Embryonic facial prominence (tissue), 1 donor: ENCODE measurements around the gene RIMS4.
"Not testable (repeated sequence)": the region's sequence is repeated elsewhere in the genome, so short reads cannot be mapped to it uniquely, and the experiment has no call there.

Experiments used
- DNase-seq: peaks from one replicate; pipeline ENCODE4 v3.0.0-alpha.2; 2016; ENCODE audit errors: extremely low spot score

RIMS4 gene

GRCh38 chr20:44763798-44764197, 46.5 kb downstream of the RIMS4 start:
- DNase-seq, result not testable (repeated sequence)

DNA sequence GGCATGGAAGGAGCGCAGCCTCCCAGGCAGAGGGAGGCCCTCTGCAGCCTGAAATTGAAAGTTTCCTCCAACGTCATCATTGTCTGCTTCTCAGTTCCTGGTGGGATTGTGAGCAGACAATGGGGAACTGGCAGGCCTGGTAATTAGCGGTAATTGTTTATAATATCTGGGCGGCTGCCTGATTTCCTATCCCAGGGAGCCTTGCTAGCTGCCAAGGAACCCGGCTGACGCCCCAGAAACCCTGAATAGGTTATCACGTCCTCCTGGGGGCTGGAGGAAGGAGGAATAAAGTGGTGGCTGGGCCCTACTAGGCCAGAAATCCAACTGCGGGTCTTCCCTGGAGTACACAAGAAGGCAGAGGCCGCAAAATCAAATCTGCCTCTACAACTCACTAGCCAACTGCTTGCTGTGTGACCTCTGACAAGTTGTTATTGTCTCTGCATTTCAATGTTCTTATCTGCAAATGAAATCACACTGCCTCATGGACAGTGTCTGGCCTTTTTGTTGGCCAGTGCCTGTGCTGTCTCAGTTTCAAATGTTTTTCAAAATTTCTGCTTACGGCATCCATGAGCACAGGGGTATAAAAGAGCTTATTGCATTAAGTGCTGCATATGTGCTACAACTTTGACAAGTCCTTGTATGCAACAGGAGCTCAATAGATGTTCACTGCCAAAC, 47.7 kb downstream of the RIMS4 start:
- DNase-seq, result no peak

- no peak for DNase-seq
These were observed 48.9 kb downstream of the RIMS4 start for GRCh38 chr20:44761423-44761822.

DNA sequence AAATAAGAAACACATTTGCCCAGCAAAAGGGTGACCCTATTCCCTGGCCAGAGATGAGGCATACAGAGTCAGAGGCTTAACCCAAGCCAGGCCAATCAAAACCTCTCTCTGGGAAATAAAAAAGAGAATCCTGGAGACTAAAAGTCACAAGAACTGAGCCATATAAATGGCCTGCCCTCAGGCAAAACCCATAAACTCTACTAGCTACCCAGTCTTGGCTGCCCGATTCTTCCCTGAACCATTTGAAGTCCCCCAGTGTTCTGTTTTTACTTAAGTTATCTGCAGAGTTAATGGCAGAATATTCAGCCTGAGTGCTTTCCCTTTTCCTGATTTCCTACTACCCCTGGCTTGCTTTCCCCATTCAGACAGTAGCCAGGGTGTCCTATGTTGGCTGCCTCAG, 50.8 kb downstream of the RIMS4 start:
- no peak for DNase-seq

DNA sequence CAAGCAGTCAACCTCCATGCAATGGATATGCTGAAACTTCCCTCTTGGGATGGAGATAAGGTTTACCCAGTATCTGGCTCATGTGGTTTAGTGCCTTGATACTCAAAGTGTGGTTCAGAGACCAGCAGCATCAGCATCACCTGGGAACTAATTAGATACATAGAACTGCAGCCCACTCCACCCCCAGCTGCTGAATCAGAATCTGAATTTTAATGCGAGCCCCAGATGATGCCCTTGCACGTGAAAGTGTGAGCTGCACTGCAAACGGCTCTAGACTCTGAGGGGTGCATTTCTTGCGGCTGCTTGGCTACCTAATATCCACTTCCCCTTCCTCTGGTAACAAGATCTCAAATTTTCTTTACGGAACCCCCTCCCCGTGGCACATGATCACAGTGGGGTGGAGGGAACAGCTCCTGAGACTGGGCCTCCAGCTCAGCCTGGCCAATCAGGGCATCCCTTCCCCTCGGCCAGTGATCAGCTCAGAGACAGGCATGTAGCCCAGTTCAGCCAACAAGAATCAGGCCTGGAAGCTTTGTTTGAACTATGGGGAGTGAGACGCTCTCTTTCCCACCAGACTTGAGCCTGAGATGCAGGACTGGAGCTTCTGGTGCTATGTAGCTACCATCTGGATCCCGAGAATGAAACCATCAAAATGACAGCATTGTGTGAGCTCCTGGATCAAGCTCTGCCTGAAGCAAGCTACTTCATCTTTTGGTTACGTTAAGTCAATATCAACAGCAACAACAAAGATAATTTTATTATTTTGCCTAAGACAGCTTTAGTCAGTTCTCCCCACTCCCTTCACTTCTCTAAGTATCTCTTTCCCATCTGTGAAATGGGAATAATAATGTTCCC, 51.9 kb downstream of the RIMS4 start:
- DNase-seq, result no peak

DNA sequence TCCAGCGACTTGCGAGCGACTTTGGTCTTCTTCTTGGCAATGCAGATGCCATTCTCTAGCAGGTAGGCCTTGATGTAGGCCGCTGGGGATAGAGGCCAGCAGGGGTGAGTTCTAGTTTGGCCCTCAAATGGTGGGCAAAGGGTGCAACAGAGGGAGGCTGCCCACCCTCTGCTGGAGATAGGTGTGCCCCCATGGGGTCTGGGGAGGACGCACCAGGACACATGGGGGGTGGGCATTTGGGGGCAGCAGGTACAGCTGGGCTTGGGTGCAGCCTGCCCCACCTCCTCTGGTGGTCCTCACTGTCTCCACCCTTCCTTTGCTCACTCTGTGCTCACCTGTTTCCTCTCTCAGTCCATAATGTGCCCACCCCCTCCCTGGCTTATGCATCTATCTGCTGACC, 53.4 kb downstream of the RIMS4 start:
- no peak for DNase-seq

DNA sequence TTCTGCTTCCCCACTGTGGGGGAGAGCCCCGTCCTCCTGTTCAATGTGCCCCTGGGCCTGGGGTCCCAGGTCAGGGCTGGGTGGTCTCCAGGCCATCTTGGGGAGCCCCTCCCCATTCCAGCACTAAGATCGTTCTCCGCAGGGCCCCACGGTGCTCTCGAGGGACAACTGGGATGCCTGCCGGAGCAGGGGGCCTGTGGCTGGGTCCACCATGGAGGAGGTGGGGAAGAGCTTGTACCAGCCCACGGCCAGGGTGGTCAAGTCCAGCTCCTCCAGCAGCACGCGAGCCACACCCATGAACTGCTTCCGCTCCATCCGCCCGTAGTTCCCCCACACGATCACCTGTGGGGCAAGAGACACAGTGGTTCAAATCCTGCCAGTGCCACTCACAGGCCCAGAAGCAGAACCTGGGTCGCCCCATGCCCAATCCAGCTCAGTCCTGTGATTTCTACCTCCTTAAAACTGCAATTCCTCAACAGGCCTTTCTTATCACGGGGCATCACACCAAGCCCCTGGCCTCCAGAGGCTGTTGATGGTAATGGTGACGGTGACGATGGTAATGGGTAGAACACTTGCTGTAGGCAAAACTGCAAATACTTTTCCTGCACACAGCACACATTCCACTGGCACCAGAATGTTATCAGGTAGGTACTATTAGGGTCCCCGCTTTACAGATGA, 54.2 kb downstream of the RIMS4 start:
- DNase-seq, result no peak

DNA sequence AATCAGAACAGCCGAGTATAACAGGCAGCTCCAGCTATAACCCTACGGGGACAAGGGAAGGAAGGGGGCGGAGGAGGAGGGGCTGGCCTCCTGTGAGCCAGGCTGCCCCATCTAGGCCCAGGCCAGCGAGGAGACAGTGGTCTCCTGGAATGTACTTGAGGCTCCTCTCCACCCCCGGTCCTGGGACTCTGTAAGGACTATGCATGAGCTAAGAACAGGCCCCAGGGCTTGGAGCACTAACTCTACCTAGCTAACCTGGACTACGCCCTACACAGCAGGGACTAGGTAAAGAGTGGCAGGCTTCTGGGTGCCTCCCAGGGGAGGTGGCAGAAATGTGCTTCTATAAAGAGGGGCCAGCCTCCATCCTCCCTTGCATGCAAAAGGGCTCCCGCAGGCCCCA, 55.8 kb downstream of the RIMS4 start:
- no peak for DNase-seq

DNA sequence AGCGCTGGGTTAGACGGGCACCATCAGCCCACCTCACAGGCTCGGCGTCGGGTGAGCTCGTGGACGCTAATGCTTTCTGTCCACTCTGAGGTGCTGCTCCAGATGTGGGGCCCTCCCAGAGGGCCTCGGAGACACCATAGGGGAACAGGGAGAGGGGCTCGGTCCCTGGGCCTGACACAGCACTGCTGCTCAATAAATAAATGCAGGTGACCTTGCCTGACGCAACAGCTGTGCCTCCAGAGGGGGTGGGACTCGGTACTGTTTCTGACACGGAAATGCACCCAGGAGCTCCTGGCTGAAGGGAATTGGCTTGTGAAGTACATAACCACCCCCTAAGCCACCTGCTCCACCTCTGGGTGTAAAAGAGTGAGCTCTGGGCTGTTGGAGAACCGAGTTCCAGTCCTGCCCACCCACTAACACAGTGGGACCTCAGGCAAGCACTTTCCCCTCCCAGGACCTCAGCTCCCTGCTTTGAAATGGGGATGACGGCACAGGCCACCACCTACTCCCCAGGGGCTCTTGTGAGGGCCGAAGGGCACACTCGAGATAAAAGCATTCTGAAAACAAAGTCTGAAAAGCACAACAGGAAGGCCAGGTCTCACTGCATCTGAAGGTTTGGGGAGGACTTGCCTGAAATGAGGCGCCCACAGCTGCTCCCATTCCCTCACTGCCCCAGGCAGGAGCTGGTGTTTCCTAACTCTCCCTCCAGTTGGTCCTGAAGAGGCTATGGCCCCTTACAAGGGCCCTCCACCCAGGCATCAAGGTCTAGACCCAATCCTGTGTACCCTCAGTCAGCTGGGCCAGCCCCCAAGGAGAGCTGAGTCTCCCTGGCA, 58.0 kb downstream of the RIMS4 start:
- no peak for DNase-seq

GRCh38 chr20:44750081-44750805, 60.1 kb downstream of the RIMS4 start:
- DNase-seq, result no peak

- DNase-seq, result no peak
These were observed 62.4 kb downstream of the RIMS4 start for GRCh38 chr20:44748005-44748370.

GRCh38 chr20:44747166-44748004, 63.0 kb downstream of the RIMS4 start:
- DNase-seq, result peak; percentile 42

DNA sequence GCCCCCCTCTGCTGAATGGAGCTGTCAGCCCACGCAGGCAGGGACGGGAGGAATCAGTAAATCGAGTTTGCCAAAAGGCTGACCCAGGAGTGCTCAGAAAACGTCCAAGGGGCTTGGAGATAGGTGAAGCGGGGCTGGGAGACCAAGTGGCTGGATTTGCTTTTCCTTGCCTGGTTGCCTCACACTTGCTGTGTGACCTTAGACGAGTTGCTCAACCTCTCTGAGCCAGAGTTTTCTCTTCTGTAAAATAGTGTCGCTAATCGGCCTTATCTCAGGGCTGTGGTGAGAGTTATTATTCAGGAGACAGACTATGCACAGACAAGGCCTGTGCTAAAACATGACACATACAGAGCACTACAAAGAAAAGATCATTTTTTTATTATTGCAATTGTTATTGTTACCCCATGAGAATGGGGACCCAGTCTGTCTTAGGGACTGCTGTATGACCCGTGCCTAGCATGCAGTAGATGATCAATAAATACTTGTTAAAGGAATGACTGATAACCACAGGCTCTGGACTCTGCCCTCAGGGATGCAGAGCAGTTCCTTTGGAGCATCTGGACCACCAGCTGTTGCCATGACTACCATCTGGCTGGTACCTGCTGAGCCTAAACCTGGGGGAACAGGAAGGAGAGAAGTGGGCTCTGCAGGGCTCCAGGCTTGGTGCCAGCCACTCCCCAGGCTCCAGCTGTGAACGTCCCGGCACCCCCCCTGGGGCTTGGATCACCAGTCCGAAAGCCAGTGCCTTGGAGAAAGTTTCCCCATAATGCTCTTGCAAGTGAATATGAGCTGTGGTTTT, 63.8 kb downstream of the RIMS4 start:
- no peak for DNase-seq

- no peak for DNase-seq
These were observed 64.6 kb downstream of the RIMS4 start, which contains the start of gene KCNK15 for GRCh38 chr20:44745598-44746366. TSS of gene KCNK15 (plus strand) at chr20:44745865. CDS start at chr20:44745911, 46 bp downstream.

GRCh38 chr20:44745122-44745597, 65.2 kb downstream of the RIMS4 start:
- DNase-seq, result no peak

DNA sequence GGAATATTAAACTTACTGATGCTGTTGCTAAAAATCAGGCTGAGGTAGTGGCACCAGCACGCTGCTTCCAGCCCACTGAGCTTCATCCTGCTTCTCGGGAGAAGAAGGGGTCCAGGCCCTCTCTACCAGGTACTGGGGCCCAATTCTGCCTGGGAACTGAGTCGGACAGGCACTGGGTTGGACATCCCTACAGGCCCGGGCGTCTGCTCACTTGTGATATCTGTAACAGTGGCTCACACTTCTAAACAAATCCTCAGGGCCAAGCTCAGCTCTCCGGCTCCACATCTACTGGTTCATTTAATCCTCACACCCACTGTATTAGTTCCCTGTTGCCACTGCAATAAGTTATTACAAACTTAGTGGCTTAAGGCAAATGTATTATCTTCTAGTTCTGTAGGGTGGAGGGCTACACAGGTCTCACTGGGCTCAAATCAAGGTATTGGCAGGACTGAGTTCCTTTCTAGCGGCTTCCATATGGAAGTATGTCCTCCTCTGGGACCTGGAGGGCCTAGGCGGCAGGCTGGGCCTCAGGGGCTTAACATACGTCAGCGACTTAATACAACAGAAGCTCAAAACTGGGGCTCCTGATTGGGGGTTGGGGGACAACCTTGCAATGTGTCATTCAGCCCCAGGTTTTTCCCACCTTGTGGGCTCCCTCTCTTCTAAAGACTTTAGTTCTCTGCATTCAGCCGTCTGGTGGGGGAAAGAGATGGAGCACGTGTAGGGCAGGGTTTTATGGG, 66.3 kb downstream of the RIMS4 start:
- no peak for DNase-seq

DNA sequence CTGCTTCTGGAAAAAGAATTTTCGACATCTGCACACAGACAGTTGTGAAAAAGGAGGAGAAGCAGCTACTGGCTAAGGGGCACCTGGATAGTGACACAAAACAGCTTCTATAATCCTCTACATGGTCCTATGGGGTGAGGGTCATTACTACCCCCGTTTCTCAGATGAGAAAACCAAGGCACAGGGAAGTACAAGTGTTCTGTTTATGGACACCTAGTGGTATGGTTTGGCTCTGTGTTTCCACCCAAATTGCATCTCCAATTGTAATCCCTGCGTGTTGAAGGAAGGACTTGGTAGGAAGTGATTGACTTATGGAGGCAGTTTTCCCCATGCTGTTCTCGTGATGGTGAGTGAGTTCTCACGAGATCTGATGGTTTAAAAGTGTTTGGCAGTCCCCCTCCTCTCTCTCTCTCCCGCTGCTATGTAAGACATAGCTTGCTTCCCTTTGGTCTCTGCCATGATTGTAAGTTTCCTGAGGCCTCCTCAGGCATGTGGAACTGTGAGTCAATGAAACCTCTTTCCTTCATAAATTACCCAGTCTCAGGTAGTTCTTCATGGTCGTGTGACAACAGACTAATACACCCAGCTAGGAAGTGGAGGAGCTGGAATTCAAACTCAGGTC, 67.2 kb downstream of the RIMS4 start:
- DNase-seq, result no peak
